OCI-LY3 (cell line): ENCODE results near the gene VLDLR.
"Not testable (repeated sequence)": the region's sequence is repeated elsewhere in the genome, so short reads cannot be mapped to it uniquely, and the experiment has no call there.

Experiments
- H2AFZ ChIP-seq: fragments of 200-600, 300-600 bp; shearing (Covaris generic); 2 replicates; pipeline ENCODE4 v1.6.0; 2014; ENCODE audit warnings: antibody characterized with exemption, low read depth, low read length
- H3K27ac ChIP-seq: fragments of 200-600, 300-600 bp; sonication (generic); 2 replicates; pipeline ENCODE4 v1.5.1; 2014; ENCODE audit warnings: mild to moderate bottlenecking, low read length, moderate library complexity, mixed read lengths
- H3K27me3 ChIP-seq: fragments of 200-600, 300-600 bp; sonication (generic); 2 replicates; pipeline ENCODE4 v1.6.1; 2014; ENCODE audit warnings: low read depth, low read length, mixed read lengths
- H3K36me3 ChIP-seq: fragments of 200-600, 300-600 bp; sonication (generic); replicated peaks from 2 replicates; pipeline ENCODE3; 2014; ENCODE audit warnings: low read depth, low read length, mixed read lengths
- H3K4me1 ChIP-seq: fragments of 300-600, 200-600 bp; sonication (generic); 2 replicates; pipeline ENCODE4 v1.6.1; 2014; ENCODE audit warnings: low read length, mixed read lengths
- H3K4me2 ChIP-seq: fragments of 200-600, 300-600 bp; sonication (generic); 2 replicates; pipeline ENCODE4 v1.6.1; 2014; ENCODE audit warnings: low read length, mixed read lengths
- H3K4me3 ChIP-seq: fragments of 300-600, 200-600 bp; sonication (generic); 2 replicates; pipeline ENCODE4 v1.5.1; 2014; ENCODE audit warnings: antibody characterized with exemption, mild to moderate bottlenecking, low read length, moderate library complexity
- H3K79me2 ChIP-seq: fragments of 300-600, 200-600 bp; shearing (Covaris generic); 2 replicates; pipeline ENCODE4 v1.6.1; 2014; ENCODE audit warnings: mild to moderate bottlenecking, low read length, mixed read lengths
- H3K9ac ChIP-seq: fragments of 300-600, 200-600 bp; shearing (Covaris generic); 2 replicates; pipeline ENCODE4 v1.6.0; 2014; ENCODE audit warnings: mild to moderate bottlenecking, low read length, moderate library complexity
- H3K9me3 ChIP-seq: fragments of 200-600, 300-600 bp; shearing (Covaris generic); 2 replicates; pipeline ENCODE4 v1.6.1; 2014; ENCODE audit warnings: low read length, mixed read lengths; ENCODE audit not compliant: insufficient read depth
- H4K20me1 ChIP-seq: fragments of 200-600, 300-600 bp; sonication (generic); 2 replicates; pipeline ENCODE4 v1.6.1; 2016; ENCODE audit warnings: low read length, mixed read lengths; ENCODE audit not compliant: insufficient read depth
- CTCF ChIP-seq: fragments of 200-600, 300-600 bp; sonication (generic); IDR thresholded peaks from 2 replicates; pipeline ENCODE4 v1.5.1; 2014; ENCODE audit warnings: antibody characterized with exemption, low read length, low read depth
- EZH2phosphoT487 ChIP-seq: fragments of 200-600 bp; shearing (Covaris generic); IDR thresholded peaks from 2 replicates; pipeline ENCODE4 v1.6.1; 2018; ENCODE audit warnings: antibody characterized with exemption, mixed run types, low read depth

VLDLR gene

GRCh38 chr9:2700909-2701550 lies 79.4 kb downstream of the VLDLR start:
- Histone ChIP-seq H3K36me3 (no peaks in the 10 kb centered on the region), H3K79me2 (no peaks in the 10 kb centered on the region), H2AFZ (no peak overlapping the region), H3K4me2 (no peak overlapping the region), H3K4me3 (no peak overlapping the region), H3K27ac (no peak overlapping the region), H4K20me1 (no peaks in the 10 kb centered on the region), H3K4me1 (no peaks in the 10 kb centered on the region), H3K9me3 (no peaks in the 10 kb centered on the region), H3K27me3 (no peaks in the 10 kb centered on the region), H3K9ac (no peak overlapping the region)
- no peak for TF ChIP-seq CTCF

GRCh38 chr9:2704504-2704903 lies 82.9 kb downstream of the VLDLR start:
- Histone ChIP-seq H3K9me3 (no peaks in the 10 kb centered on the region), H3K27me3 (no peaks in the 10 kb centered on the region), H3K4me2 (no peak overlapping the region), H3K9ac (no peak overlapping the region), H3K4me3 (no peak overlapping the region), H3K4me1 (peaks cover 1% of the 10 kb centered on the region; the same call in 1 of the 2 replicates), H3K36me3 (no peaks in the 10 kb centered on the region), H3K27ac (no peak overlapping the region), H2AFZ (no peak overlapping the region), H3K79me2 (no peaks in the 10 kb centered on the region), H4K20me1 (no peaks in the 10 kb centered on the region)
- TF ChIP-seq EZH2phosphoT487 (no peak), CTCF (no peak)

GRCh38 chr9:2707256-2707655 lies 85.7 kb downstream of the VLDLR start:
- H2AFZ ChIP-seq, H3K27ac ChIP-seq, H3K9me3 ChIP-seq, H3K4me3 ChIP-seq, H3K79me2 ChIP-seq, H3K9ac ChIP-seq, H3K27me3 ChIP-seq, H4K20me1 ChIP-seq, H3K4me2 ChIP-seq, H3K36me3 ChIP-seq: not testable (repeated sequence)
- H3K4me1 ChIP-seq: peaks cover 21% of the 10 kb centered on the region
